ENCODE measurements around the gene FLOT2.
"Not testable (repeated sequence)": the region's sequence is repeated elsewhere in the genome, so short reads cannot be mapped to it uniquely, and the experiment has no call there.

Gene FLOT2

DNA sequence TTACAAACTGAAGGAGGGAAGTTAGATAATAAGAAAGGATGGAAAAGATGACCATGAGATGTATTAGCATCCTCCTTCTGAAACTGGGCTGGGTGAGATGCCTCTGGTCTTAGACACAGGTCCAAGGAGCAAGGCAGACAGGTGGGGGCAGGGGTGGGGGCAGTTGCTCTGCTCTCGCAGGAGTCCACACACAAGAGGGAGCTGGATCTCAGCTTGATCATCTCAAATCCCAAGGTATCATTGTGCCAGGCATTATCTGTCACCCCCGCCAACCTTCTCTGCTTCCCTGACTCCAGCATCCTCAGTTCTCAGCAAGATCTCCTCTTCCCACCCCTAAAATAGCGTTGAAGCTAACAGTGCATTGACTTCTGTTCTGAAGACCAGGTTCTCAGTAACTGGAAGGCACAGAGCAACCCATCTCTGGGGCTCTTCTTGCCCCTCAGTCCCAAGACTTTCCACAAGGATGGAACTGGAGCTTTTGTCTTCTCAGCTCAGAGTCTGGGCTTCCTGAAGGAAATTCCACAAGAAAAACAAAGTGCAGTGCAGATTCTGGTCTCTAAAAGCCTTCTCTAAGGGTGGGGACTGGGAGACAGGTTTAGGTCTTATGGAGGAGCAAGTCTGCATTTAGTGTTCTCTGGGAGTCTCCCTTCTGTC lies 1.6 kb downstream of the FLOT2 start:
- no peak for DNase-seq

DNA sequence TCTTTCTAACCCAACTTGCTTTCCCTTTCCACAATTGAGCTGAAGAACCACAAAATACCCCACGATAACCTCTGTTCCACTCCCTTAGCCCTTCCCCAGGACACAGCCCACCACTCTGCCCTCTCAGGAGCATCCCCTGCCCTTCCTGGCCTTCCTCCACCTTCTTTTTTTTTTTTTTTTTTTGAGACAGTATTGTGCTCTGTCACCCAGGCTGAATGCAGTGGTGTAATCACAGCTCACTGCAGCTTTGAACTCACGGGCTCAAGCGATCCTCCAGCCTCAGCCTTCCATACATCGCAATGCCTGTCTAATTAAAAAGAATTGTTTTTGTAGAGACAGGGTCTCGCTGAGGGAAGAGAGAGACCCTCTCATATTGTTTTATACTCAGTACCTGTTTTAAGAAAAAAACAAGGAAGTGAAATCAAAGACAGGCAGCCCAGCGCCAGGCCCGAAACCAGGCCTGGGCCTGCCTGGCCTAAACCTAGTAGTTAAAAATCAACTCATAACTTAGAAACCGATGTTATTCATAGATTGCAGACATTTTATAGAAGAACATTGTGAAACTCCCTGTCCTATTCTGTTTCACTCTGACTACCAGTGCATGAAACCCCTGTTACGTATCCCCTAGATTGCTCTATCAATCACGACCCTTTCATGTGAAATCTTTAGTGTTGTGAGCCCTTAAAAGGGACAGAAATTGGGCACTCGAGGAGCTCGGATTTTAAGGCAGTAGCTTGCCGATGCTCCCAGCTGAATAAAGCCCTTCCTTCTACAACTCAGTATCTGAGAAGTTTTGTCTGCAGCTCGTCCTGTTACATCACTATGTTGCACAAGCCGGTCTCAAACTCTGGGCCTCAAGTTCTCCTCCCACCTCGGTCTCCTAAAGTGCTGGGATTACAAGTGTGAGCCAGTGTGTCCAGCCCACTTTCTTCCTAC lies 4.0 kb downstream of the FLOT2 start:
- DNase-seq: peak; percentile 68

DNA sequence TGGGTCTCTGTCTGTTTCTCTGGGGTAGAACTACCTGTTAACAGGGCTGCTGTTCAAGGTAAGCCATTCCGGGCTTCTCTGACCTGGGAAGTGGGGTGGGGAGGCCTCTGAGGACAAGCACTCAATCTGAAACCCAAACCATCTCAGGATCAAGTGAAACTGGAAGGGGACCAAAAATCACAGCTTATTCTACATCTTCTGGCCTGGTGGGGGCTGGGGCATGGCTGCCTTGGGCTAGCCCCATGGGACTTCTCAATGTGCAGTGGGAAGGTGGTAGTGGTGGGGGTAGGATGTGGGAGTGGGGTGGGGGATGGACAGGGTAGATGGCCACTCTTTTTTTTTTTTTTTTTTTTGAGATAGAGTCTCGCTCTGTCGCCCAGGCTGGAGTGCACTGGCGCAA lies 5.5 kb downstream of the FLOT2 start:
- DNase-seq: no peak

DNA sequence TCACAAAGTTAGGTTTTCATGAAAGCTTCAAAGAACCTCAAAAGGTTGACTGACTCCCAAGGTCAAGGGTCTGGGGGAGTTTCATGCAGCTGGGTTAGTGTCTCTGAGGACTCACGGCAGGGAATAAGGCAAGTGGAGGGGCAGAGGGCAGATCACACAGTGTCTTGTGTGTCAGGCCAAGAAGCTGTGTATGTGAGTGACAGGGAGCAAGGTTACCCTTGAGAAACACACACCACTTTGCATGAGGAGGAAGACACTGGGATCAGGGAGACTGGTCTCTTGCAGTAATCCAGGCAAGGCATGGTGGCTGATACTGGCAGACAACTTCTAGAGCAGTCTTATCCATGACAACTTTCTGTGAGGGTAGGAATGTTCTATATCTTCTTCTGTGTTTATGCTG lies 6.3 kb downstream of the FLOT2 start:
- DNase-seq: no peak

DNA sequence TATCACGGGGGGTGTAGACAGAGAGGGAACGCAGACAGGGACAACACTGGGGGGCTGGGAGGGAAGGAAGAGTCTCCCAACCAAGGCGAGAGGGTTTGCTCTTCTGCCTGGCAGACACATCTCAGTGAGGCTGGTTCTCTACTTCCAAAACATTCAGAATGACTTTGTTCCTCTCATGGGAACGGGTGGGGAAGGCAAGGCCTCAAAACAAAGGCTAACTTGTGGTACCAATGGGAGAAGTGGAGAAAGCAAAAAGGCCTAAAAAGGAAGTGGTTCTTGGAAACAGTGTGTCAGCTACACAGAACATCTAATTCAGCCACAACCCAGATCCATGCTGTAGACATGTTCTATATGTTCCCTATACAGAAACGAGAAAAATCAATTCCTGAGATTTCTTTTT lies 7.5 kb downstream of the FLOT2 start:
- DNase-seq: no peak

DNA sequence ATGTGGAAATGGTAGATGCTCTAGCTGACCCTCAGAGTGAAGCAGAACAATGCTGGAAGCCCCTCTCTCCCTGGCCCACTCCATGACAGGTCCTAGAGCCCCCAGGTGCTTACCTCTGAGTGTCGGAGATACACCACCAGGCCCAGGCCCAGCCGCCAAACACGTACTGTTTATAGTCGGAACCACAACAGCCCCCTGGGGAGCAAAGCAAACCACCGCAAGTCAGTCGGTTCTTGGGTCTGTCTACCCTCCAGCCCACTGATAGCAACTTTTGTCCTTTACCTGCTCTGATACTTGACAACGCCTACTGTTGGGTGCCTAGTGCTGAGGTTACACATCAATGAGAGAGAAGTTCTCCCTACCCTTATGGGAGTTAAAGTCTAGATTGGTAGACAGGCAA lies 8.7 kb downstream of the FLOT2 start:
- DNase-seq: no peak

DNA sequence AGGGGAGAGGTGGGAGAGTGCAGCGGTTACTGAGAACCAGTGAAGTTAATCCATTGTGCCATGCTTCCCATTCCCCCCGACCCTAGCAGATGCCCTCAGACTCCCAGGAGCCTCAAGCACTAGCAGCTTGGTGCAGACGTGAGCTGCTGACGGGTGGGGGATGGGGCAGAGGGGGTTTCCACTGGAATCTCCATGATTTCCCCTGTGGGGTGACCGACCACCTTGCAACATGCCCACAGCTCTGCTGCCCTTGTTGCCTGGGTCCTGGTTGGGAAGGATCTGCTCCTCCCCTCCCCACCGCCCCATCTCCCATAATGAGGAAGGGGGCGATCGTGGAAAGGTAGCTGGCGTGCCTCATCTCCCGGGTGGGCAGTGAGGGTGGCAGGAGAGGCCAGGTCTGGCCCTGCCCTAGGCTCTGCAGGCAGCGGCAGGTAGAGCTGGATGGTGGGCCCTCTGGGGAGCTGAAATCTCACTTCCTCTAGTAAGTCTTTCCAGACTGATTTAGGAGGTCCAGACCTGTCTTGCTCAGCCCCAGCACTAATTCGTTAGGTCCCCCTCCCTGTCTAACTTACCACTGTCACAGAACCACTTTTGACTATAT lies 9.6 kb downstream of the FLOT2 start:
- DNase-seq: no peak

DNA sequence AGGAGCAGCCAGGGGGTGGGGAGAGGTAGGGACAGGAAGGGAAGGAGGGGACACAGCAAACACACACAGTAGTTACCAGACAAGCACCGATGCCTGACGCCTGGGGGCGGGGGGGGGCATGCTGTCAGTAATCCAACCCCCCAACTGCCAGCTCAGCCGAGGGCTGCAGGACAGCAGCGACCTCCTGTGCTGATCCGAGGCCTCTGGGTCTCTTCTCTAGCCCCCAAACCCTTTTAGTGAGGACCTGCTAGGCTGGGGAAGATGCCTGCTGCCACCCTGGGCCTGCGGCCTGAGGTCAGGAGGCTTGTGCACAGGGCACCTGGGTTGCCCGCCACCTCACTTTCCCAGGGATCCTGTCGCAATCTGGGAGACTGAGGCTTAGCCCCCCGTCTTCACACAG lies 11.6 kb downstream of the FLOT2 start:
- DNase-seq: no peak

DNA sequence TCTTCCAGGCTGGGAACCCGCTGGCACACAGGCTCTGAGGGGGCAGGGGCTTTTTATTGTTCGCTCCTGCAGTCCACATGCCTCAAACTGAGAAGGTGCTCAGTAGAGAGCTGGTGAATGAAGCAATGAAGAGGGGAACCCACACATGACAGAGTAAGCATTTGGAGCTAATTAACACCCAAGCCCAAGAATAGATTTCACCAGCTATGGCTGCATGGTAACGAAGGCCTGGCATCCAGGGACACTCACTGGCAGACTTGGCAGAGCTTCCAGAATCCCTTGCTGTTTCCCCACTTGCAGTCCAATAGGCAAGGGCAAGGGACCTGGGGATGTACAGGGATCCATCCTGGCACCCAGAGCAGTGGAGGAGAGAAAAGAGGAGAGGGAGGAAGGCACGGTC lies 12.2 kb downstream of the FLOT2 start:
- DNase-seq: no peak

DNA sequence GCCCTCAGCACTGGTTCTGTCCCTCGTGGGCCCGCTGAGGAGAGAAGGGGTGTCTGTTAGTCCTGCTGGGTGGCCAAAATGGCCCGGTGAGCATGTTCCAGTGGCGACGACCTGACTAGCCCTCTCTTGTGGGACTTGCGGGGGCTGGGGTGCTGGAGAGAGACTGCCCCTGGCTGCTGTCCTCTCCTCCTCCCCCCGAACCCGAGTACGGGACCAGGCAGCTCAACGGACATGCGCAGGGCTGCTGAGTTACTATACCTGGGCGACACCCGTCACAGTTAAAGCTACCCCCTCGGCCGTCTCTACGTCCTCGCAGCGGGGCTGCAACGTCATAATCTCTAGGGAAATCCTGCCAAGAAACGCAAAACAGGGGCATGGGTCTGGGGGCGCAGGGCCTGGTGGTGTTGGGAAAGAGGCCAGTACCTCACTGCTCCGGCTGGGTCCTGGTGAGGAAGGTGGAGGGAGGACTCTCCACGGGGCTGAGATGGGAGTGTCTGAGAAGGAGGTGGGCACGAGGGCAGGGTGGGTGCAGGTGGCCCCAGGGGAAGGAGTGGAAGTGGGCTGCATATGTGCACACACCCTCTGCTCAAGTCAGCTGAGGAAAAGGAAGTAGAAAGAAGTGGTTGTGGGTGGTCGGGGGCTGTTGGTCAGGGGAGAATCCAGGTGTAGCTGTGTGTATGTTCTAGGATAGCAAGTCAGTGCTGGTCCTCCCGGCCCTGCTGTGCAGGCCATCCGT lies 13.4 kb downstream of the FLOT2 start:
- no peak for DNase-seq

DNA sequence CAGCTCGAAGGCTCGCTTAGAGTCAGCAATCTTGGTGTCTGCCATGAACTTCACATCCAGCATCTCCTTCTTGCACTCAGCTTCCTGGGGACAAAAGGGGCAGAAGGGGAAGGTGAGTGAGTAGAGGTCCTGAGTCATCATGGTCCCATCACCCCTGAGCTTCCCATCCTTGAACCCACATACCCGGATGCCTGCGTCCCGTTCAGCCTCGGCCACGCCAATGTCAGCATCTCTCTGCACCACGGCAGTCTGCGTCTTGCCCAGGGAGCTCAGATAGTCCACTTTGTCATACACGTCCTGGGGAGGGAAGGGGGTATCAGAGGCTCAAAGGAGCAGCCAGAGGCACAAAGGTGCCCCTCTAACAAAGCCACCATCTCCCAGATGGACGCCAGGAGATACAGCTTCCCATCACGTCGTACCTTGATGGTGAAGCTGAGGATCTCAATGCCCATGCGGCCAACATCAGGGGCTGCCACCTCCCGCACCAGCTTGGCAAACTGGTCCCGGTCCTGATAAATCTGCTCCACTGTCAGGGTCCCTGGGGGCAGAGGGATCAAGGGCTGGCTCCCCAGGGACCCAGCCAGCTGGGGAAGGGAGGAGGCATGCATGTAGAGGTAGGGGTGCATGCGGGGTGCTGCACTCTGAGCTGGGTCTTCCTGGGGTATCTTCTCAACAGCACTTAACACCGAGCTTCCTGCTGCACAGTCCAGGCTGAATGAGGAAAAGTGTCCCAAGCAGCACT lies 15.2 kb downstream of the FLOT2 start:
- DNase-seq: no peak

DNA sequence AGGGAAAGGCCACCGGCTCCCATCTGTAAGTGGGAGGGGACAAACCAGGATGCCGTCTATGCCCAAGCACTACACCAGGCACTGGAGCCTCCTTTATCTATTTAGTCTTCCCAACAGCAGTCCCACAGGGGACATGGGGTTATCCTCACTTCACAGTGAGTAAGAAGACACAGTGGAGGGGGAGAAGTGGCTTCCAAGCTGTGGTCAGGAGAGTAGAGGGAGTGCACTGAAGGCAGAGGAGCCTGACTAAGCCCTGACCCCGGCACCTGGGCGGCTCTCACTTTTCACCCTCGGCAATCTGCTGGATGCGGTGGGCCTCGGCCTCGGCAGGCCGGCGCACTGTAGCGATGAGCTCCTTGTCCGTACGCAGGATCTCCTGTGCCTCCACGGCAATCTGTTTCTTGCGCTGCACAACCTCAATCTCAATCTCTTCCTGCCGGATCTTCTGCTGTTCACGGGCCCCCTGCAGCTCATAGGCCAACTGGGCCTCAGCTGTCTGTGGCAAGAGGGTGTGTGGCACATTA lies 15.9 kb downstream of the FLOT2 start:
- no peak for DNase-seq

DNA sequence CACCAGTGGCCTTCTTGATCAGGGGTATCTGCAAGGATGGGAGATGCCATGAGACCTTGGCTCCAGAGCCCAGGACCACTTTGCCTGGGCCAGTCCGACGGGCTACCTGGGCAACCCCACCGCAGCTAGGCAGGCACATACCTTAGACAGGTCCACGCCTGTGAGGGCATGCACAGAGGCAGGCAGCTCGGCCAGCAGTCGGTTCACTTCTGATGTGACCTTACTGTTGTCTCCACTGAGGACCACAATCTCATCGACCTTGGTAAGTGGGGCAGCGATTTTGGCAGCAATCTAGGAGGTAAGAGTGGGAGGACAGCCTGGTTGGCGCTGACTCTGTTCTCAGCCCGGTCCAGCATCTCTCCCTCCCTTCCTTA lies 17.0 kb downstream of the FLOT2 start:
- no peak for DNase-seq

DNA sequence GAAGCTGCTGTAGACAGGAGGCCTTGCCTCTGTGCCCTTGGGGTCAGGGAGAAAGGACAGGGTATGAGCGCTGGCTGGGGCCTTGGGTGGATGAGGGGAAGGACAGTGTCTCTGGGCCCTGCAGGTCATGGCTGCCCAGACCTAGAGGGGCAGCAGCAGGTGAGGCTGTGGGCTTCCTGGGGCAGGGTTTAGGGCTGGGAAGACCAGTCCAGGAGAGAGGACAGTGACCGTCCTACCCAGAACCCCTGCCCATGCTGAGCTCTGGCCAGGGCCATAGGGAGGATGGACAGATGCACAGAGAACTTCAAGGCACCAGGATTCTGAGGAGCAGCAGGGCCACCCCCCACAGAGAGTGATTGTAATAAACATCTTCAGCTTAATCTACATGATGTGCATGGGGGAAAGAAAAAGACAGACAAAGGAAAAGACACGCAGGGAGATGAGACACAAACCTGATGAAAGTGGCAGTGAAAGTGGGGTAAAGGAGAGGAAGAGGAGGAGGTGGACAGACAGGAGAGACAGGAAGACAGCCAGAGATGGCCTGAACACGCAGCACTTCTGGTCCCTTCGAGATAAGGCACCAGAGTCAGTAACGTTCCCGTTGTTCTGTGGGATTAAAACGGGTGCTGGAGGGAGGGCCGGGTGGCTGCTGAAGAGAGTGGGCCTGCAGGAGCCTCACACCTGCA lies 17.5 kb downstream of the FLOT2 start:
- no peak for DNase-seq

DNA sequence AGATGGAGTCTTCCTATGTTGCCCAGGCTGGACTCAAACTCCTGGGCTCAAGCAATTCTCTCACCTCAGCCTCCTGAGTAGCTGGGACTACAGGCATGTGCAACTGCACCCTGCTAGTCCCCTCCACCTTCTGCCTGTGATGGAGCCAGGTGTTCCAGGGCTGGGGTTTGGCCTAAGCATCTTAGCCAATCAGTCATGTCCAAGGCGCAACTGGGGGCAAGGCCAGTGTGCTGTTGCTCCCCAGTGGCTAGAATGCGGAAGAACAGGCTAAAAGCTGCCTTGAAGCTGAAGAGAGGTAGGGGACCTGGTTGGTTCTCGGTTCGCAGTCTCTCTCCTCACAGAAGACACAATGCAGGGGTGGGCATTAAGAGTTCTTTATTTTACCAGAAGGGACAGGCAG lies 18.6 kb downstream of the FLOT2 start:
- DNase-seq: no peak

DNA sequence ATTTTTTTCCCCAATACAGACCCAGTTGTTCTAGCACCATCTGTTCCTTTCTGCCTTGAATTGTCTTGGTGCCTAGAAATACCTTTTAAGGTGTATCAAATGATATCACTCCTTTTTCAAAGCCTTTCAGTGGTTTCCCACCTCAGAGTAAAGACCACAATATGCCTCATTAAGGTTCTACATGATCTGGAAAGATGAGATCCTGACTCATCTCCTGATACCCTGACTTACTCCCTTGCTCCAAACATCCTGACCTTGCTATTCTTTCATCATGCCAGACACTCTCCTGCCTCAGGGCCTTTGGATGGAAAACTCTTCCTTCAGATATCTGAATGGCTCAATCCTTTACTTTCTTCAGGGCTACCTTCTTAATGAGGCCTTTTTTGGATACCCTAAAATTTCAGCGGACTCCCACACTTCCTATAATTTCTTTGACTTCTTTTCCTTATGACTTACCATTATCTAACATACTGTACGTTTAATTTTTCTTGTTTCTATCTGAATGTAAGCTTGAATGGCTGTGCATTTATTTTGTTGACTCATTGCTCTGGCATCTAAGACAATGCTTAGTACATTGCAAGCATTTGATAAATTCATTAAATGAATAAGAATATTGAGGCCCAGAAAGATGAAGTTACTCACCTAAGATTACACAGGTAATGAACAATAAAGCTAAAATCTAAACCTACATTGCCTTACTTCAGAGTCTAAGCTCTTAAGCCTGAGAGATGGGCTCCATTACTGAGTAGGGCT lies 19.2 kb downstream of the FLOT2 start:
- no peak for DNase-seq

DNA sequence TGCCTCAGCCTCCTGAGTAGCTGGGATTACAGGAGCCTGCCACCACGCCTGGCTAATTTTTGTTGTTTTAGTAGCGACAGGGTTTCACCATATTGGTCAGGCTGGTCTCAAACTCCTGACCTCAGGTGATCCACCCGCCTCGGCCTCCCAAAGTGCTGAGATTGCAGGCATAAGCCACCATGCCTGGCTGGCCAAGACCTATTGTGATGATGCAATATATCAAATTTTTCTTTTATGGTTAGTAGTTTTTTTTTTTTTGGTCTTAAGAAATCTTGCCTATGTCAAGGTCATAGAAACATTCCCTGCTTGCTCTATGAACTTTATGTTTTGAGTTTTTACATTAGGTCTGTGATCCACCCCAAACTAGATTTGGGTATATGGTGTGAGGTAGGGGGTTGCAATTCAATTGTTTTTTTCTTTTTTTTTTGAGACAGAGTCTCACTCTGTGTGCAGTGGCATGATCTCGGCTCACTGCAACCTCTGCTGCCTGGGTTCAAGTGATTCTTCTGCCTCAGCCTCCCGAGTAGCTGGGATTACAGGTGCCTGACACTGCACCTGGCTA lies 20.3 kb downstream of the FLOT2 start:
- not testable (repeated sequence) for DNase-seq

DNA sequence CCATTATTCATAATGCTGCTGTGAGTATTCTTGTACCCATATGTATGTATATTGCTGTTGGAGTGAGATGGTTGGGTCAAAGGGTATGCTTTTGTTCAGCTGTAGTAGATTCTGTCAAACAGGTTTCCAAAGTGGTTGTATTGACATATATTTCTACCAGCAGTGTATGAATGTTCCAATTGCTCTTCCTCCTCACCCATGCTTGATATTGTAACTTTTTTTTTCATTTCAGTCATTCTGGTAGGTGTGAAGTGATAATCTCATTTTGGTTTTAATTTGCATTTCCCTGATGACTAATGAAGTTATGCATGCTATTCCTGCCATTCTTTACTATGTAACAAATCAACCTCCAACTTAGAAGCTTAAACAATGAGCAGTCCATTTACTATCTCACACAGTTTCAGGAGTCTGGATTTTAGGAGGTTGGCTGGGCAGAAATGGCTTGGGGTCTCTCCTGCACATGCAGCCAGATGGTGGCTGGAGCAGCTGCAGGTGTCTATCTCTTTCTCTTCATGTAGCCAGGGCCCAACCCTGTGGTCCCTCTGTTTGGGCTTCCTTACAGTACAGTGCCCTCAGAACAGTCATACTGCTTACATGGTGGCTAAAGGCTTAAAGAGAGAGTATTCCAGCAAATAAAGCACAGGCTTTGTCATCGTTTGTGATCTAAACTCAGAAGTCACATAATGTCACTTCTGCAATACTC lies 21.5 kb downstream of the FLOT2 start:
- DNase-seq: no peak

DNA sequence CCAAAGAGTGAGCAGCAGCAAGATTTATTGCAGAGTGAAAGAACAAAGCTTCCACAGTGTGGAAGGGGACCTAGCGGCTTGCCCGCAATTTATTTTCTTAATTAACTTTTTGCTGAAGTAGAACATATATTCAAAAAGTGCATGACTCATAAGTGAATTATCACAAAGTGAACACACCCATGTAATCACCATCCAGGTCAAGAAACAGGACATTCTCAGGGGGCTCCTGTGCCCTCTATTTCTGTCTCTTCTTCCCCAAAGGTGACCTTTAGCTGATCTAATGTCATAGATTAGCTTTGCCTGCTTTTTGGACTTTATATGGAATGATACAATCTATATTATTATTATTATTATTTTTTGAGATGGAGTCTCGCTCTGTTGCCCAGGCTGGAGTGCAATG lies 22.8 kb downstream of the FLOT2 start:
- DNase-seq: no peak

DNA sequence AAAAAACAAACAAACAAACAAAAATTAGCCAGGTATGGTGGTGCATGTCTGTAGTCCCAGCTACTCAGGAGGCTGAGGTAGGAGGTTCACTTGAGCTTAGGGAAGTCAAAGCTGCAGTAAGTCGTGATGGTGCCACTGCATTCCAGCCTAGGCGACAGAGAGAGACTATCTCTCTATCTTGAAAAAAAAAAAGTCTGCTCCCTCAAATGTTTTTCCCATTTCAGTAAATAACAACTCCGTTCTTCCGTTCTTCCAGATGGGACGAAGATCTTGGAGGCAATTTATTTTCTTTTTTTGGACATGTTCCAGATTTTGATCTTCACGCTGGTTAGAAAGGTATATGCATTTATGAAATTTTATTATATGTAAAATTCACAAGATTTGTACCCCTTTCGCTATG lies 23.7 kb downstream of the FLOT2 start:
- DNase-seq: no peak
